Measurements from ENCODE around the gene TUBB1.
"Not testable (repeated sequence)": the region's sequence is repeated elsewhere in the genome, so short reads cannot be mapped to it uniquely, and the experiment has no call there.

GRCh38 chr20:59011874-59012157, 7.4 kb upstream of the TUBB1 start:
- not testable (repeated sequence) for TF ChIP-seq CTCF (IDR thresholded peaks at IDR 0.05); EZH2 (IDR thresholded peaks at IDR 0.05; ENCODE audit: borderline replicate concordance, insufficient read depth, low read depth, low read length, poor library complexity, severe bottlenecking)
